ENCODE data around the gene YPEL3. TPM values are rescaled to one million over a fixed set of nuclear protein-coding genes. Genes with fewer than 3 reads are reported as not detected.

The YPEL3 gene
- total RNA-seq, 4 donors from 2014 or later: 97.2 to 197 (median 154) TPM

DNA sequence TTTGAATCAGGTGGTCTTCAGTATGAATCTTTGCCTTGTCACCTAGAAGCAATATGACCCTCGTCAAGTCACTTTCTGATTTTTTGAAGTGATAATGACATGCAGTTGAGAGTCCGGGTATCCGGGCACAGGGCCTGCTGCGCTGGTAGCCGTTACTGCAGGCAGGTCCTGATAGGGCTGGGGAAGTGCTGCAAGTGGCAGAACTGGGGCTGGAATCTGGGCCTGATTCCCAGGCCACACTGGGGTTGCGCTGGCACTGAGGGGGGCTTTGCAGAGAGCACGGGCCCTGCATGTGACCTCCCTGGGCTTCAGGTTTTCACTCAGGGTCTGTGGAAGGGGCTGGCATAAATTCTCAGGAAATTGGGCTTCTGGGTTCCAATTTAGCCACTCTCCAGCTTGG is 17.3 kb downstream of the YPEL3 start:
- intact Hi-C loops (cut with DNase I; ENCODE audit: low total_unique reads): no loop called here
- TF ChIP-seq POLR2A (IDR thresholded peaks at IDR 0.05): no peak
- TF ChIP-seq, protein P1, sequence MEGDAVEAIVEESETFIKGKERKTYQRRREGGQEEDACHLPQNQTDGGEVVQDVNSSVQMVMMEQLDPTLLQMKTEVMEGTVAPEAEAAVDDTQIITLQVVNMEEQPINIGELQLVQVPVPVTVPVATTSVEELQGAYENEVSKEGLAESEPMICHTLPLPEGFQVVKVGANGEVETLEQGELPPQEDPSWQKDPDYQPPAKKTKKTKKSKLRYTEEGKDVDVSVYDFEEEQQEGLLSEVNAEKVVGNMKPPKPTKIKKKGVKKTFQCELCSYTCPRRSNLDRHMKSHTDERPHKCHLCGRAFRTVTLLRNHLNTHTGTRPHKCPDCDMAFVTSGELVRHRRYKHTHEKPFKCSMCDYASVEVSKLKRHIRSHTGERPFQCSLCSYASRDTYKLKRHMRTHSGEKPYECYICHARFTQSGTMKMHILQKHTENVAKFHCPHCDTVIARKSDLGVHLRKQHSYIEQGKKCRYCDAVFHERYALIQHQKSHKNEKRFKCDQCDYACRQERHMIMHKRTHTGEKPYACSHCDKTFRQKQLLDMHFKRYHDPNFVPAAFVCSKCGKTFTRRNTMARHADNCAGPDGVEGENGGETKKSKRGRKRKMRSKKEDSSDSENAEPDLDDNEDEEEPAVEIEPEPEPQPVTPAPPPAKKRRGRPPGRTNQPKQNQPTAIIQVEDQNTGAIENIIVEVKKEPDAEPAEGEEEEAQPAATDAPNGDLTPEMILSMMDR (IDR thresholded peaks at IDR 0.05 in 4 of 5, conservative IDR thresholded peaks at IDR 0.05 in 1 of 5): no peak
- Histone ChIP-seq H3K27me3 (no peaks in the 10 kb centered on the region), H3K36me3 (peaks cover 0 to 52% of the 10 kb centered on the region in 2 donors), H3K4me1 (peaks cover 16 to 19% of the 10 kb centered on the region in 2 donors), H3K4me3 (no peak overlapping the region), H3K9me3 (no peaks in the 10 kb centered on the region), H3K27ac (no peak overlapping the region)
- ATAC-seq (no peak), DNase-seq (no peak)
- in situ Hi-C loops (cut with MboI; ENCODE audit: low sequenced_read_pairs in 4 of 4): loop anchor here in 1 of 4 donors (25.0 kb wide), 1 partner anchor 284 kb away; the partner anchor contains the start of genes CD2BP2, MYL11 and TBC1D10B

DNA sequence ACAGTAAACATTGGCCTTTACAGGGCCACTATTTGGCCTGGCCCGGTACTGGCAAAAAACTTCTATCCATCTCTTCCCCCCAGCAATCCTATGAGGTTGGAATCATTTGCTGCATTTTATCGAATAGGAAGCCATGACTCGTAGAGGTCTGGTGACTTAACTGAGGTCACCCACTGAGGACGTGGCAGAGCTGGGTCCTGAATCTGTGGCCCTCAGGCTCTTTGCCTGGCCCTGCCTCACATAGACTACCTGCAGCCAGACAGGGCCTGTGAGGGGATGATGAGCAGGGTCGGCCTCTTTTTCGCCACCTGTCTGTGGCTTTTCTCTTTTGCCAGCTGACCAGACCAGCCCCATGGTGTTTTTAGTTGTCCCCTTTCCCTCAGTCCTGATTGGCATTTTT is 18.4 kb downstream of the YPEL3 start:
- H3K9me3 ChIP-seq: no peaks in the 10 kb centered on the region
- peaks cover 16 to 19% of the 10 kb centered on the region in 2 donors for H3K4me1 ChIP-seq
- TF ChIP-seq, protein P1 (IDR thresholded peaks at IDR 0.05 in 4 of 5, conservative IDR thresholded peaks at IDR 0.05 in 1 of 5): no peak
- TF ChIP-seq POLR2A (IDR thresholded peaks at IDR 0.05): no peak
- in situ Hi-C loops (cut with MboI; ENCODE audit: low sequenced_read_pairs in 4 of 4): loop anchor here in 1 of 4 donors (25.0 kb wide), 1 partner anchor 285 kb away; the partner anchor contains the start of genes CD2BP2, MYL11 and TBC1D10B
- peaks cover 0 to 49% of the 10 kb centered on the region in 2 donors for H3K36me3 ChIP-seq
- peak overlapping the region in 1 of 4 donors; percentile 97 for H3K27ac ChIP-seq
- intact Hi-C loops (cut with DNase I; ENCODE audit: low total_unique reads): no loop called here
- no peak overlapping the region for H3K4me3 ChIP-seq
- ATAC-seq (no peak), DNase-seq (no peak)
- H3K27me3 ChIP-seq: no peaks in the 10 kb centered on the region

- Histone ChIP-seq H3K27ac (peak overlapping the region; percentile 89 to 97 (median 90)), H3K4me3 (peak overlapping the region; percentile 80 to 99 (median 89)), H3K4me1 (peaks cover 16 to 19% of the 10 kb centered on the region in 2 donors), H3K9me3 (no peaks in the 10 kb centered on the region), H3K36me3 (peaks cover 0 to 45% of the 10 kb centered on the region in 2 donors), H3K27me3 (no peaks in the 10 kb centered on the region)
- ATAC-seq (peak in 1 of 2 donors; percentile 12), DNase-seq (no peak)
- in situ Hi-C loops (cut with MboI; ENCODE audit: low sequenced_read_pairs in 4 of 4) (loop anchor here in 1 of 4 donors (25.0 kb wide), 1 partner anchor 286 kb away; the partner anchor contains the start of genes CD2BP2, MYL11 and TBC1D10B), intact Hi-C loops (cut with DNase I; ENCODE audit: low total_unique reads) (no loop called here)
- TF ChIP-seq POLR2A (IDR thresholded peaks at IDR 0.05): no peak
- TF ChIP-seq, protein P1 (IDR thresholded peaks at IDR 0.05 in 4 of 5, conservative IDR thresholded peaks at IDR 0.05 in 1 of 5): no peak
Observed at GRCh38 chr16:30076276-30076791, 19.7 kb downstream of the YPEL3 start.

GRCh38 chr16:30075503-30076275 is 20.3 kb downstream of the YPEL3 start, which contains the start of gene PPP4C:
PPP4C (plus strand) TSS chr16:30075994; CDS start chr16:30076378, 384 bp downstream.
- peaks cover 16 to 19% of the 10 kb centered on the region in 2 donors for H3K4me1 ChIP-seq

More at GRCh38 chr16:30075503-30076275, 20.3 kb downstream of the YPEL3 start, which contains the start of gene PPP4C:
- DNase-seq (peak; percentile 84 to 89), ATAC-seq (peak; percentile 85 to 86)
- intact Hi-C loops (cut with DNase I; ENCODE audit: low total_unique reads): loop anchor here (1.0 kb wide), 1 partner anchor 8 kb away; no protein-coding TSS in a partner anchor
- no peaks in the 10 kb centered on the region for H3K9me3 ChIP-seq
- TF ChIP-seq POLR2A (IDR thresholded peaks at IDR 0.05): peak; percentile 82 to 85
- TF ChIP-seq, protein P1 (IDR thresholded peaks at IDR 0.05 in 4 of 5, conservative IDR thresholded peaks at IDR 0.05 in 1 of 5): peak in 2 of 5 experiments; percentile 11 to 16
- H3K36me3 ChIP-seq: peaks cover 0 to 45% of the 10 kb centered on the region in 2 donors
- H3K27ac ChIP-seq: peak within 1 kb of the TSS; percentile 89 to 97 (median 90)
- peak within 1 kb of the TSS; percentile 80 to 99 (median 89) for H3K4me3 ChIP-seq
- no peaks in the 10 kb centered on the region for H3K27me3 ChIP-seq
- in situ Hi-C loops (cut with MboI; ENCODE audit: low sequenced_read_pairs in 4 of 4): loop anchor here in 1 of 4 donors (25.0 kb wide), 1 partner anchor 287 kb away; the partner anchor contains the start of genes CD2BP2, MYL11 and TBC1D10B
